Measurements from ENCODE around the gene PLOD1.
"Not testable (repeated sequence)": the region's sequence is repeated elsewhere in the genome, so short reads cannot be mapped to it uniquely, and the experiment has no call there.

Gene PLOD1

DNA sequence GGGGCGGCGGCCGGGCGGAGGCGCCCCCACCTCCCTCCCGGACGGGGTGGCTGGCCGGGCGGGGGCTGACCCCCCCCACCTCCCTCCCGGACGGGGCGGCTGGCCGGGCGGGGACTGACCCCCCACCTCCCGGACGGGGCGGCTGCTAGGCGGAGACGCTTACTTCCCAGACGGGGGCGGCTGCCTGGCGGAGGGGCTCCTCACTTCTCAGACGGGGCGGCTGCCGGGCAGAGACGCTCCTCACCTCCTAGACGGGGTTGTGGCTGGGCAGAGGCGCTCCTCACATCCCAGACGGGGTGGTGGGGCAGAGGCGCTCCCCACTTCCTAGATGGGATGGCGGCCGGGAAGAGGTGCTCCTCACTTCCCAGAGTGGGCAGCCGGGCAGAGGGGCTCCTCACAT lies 73.8 kb downstream of the PLOD1 start:
- not testable (repeated sequence) for DNase-seq

DNA sequence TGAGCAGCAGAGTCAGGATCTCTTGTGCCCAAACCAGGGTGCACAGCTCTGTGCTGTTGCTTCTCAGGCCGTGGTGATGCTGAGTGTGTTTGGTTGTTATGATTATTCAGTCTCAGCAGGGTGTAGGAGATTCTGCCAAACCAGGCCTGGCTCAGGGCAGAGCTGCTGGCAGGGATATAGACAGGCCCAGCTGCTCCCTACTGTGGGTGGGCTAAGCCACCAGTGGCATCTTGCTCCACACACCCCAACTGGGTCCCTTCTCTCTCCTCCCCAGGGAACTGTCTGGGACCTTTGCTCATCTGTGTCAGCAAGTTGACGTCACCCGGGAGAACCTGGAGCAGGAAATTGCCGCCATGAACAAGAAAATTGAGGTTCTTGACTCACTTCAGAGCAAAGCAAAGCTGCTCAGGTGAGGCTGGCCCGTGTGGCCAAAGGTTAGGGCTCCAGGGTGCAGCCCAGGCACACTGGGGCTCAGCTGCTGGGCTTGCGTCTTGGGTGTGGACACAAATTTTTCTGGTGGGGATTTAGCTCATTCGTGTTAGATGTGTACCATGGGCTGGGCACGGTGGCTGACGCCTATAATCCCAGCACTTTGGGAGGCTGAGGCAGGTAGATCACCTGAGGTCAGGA lies 74.9 kb downstream of the PLOD1 start:
- no peak for DNase-seq

DNA sequence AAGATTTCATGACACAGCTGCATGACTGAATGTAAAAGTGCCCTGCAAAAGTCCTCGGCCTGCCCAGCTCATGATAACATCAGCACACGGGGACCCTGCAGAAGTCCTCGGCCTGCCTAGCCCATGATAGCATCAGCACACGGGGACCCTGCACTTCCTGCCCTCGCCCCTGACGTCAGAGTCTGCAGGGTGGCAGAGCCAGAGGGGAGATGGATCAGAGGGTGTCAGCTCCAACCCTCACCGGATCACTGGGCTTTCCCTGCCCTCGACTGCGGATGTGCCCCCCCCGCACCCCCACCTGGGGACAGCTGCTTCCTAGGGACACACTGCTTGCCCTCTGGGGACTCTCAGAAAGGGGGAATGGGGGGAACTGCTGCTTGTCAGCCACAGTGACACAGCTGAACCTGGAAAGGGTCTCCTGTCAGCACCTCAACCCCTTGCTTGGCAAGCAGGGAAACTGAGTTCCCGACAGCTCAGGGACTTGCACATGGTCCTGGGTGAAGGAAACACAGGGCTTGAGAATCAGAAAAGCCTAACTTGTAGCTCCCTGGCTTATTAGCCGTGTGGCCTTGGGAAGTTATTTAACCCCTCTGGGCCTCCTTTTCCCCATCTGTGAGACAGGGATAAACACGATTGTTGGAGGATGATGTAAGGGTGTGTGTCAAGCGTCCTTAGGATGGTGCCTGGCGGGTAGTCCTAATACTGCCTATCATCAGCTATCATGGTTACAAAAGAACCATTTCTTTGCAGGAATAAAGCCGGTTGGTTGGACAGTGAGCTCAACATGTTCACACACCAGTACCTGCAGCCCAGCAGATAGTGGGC lies 76.4 kb downstream of the PLOD1 start:
- DNase-seq, result no peak

DNA sequence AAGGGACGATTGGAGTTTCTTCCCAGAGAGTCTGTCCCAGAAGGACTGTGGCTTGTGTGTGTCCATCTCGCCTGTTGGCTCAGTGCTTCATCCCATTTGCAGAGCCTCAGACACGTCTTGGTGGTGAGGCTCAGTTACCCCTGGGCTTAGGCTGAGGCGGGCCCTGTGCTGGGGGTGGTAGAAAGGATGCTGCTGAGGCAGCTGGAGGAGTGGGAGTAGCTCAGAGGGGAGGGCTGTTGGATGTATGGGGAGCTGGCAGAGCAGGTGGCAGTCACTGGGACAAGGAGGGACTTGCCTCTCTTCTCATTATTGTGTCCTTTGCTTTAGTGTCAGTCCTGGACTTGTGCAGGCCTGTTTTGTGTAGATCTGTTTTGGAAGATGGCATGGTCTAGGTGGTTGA lies 77.5 kb downstream of the PLOD1 start:
- no peak for DNase-seq

DNA sequence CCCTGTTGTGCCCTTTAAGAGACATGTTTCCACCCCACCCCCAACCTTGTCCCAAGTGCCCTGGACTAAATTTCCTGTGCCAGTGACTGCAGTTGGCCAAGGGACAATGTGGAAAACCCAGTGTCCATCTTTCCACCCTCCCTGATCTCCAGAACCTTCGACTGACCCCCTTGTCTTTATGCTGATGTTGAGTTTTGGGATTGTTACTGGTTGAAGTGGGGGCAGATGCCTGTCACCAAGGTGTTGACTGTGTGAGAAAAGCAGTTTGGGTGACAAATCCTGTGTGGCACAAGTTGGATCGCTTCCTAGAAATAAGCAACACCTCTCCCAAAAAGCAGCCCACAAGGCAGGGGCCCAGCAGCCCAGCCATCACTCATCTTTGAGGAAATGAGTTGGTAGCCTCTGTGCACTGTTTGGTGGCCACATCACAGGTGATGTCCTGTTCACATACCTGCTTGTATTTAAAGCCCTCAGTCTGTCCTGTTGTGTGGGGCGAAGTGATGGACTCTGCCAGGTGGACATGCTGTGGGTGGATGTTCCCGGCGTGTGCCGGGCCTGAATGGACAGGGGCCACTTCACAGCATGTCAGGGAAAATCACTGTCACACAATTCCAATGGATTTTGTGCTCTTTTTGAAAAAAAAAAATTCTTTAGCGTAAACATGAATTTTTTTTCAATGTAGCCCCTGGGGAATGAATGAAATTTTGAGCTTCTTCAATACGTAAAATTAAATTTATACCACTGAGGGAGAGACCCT lies 78.2 kb downstream of the PLOD1 start:
- DNase-seq, result no peak

DNA sequence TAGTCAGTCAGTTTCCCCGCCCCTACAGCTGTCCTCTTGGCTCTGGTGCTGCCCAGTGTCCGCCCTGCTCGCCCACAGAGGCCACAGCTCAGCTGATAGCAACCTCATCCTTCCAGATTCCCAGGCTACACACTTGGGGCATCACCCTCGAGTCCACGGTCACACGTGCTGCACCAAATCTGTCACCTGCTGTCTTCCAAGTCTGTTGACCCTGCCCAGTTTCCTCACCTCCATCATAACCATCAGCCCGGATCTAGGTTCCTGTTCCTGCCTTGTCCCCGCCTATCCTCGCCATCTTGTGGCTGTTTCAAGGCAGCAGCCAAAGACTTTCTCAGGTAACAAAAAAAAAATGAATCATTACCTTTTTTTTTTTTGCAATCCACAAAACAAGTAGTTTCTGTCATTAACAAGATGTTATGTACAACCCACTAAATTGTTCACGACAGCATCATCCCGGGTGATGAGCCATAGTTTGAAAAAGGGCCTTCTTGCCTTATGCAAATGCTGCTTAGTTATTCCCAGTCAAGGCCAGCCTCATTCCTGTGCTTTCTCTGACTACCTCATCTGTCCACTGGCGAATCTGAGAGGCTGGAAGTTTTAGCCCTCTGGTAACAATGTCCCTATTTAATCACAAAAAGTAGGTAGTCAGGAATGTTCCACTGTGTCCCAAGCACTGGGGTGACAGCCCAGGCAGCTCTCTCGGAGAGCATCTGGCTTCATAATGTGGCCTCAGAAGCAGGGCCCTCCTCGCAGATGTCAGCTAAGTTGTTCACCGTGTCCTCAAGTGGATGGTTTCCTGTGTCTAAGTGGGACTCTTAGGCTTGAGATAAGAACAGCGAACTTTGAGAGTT lies 79.8 kb downstream of the PLOD1 start:
- no peak for DNase-seq

DNA sequence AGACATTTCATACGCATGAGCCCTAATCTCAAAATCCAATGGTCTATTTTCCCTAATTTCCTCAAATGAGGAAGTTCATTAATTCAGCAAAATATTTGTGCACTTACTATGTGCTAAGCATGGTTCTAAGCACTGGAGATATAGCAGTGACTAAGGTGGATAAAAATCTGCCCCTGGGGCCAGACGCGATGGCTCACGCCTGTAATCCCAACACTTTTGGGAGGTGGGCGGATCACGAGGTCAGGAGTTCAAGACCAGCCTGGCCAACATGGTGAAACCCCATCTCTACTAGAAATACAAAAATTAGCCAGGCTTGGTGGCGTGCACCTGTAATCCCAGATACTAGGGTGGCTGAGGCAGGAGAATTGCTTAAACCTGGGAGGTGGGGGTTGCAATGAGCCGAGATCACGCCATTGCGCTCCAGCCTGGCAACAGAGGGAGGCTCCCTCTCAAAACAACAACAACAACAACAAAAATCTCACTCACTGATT lies 80.5 kb downstream of the PLOD1 start:
- no peak for DNase-seq

DNA sequence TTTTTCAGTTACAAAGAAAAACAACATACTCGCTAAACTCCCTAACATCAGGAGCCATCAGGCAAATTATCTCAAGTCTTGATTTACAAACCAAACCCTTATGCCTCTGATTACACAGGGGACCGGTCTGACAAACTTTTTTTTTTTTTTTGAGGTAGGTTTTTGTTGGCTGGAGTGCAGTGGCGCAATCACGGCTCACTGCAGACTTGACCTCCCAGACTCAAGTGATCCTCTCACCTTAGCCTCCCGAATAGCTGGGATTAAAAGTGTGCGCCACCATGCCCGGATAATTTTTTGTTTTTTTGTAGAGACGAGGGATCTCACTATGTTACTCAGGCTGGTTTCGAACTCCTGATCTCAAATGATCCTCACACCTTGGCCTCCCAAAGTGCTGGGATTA lies 81.0 kb downstream of the PLOD1 start:
- no peak for DNase-seq

DNA sequence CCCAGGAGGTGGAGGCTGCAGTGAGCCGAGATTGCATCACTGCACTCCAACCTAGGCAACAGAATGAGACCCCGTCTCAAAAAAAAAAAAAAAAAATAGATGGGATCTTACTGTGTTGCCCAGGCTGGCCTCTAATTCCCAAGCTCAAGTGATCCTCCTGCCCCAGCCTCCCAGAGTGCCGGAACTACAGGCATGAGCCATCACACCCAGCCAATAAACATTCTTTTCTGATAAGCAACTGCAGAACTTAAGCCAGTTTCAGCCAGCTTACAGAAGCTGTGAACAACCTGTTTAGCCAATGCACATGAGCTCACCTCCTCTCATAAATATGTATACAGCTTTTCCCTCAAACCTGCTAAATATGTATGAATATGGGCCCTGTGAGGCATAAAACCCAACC lies 81.7 kb downstream of the PLOD1 start:
- no peak for DNase-seq

DNA sequence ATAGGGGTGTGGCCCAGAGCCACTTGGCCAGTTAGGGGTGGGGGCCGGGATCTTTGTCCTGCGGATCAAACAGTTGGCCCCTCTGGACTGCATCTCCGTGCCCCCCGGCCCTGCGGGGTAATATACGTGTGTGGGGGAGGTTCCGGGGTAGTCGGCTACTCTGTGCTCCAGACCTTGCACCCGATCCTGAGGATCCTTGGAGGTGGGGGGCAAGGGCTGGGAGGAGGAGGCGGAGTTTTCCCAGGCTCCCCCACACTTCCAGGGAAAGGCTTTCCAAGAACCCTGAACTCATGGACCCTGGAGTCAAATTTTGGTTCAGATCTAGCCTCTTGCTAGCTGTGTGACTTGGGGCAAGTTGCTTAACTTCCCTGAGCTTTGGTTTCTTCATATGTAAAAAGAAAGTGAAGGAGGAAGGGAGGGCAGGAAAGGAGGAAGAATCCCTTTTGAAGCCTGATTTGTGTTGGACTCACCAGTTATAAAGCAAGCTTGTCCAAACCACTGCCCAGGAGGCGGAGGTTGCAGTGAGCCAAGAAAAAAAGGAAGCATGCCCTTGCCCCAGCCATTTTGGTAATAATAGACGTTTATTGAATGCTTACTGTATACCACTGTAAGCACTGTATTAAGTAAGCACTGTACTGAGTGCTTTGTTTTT lies 85.5 kb downstream of the PLOD1 start:
- DNase-seq, result no peak

DNA sequence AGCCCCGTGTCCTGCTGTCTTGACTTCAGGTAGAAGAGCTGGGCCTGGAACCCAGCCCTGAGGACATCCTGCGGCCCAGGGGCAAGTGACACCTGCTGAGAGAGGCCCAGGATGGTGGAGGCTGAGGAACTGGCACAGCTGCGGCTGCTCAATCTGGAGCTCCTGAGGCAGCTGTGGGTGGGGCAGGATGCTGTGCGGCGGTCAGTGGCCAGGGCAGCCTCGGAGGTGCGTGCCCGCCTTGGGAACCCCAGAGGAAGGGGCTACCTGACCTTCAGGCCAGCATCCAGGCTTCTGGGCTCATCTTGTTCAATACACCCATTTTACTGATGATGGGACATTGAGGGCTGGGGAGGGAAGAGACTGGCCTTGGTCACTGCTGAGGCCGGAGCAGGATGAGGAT lies 87.1 kb downstream of the PLOD1 start:
- no peak for DNase-seq

DNA sequence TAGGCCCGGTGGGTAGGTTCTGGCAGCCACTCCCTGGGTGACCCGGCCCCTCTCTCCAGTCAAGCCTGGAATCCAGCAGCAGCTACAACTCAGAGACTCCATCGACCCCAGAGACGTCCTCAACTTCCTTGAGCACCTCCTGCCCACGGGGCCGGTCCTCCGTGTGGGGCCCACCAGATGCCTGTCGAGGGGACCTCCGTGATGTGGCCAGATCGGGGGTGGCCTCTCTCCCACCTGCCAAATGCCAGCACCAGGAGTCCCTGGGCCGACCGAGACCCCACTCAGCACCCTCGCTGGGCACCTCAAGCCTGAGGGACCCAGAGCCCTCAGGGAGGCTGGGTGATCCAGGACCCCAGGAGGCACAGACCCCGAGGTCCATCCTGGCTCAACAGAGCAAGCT lies 87.5 kb downstream of the PLOD1 start:
- no peak for DNase-seq

Data from activated naive CD4-positive, alpha-beta T cell (primary cell).